Germinal center (tissue), 1 donor: ENCODE data around the gene CDH13.

ENCODE experiments used
- DNase-seq: peaks from one replicate; pipeline ENCODE4 v3.0.0; 2012; ENCODE audit warnings: mixed read lengths, low spot score

CDH13 gene

DNA sequence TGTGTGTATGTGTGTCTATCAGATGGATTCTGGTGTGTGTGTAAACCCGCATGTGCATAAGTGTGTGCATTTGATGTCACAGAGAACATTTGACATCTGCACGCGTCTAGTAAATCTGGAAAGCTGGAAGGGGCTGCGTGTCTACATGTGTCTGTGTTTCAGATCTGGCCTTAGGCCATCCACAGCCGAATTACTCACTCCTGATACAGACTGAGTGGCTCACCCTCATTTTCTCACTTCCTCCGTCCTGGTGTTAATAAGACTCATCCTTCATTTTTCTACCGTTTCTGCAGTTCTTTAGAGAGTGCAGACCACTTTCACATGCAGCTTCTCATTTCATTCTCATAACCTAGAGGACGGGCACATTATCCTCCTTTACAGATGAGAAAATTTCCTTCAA, 491.6 kb downstream of the CDH13 start:
- DNase-seq, result no peak

DNA sequence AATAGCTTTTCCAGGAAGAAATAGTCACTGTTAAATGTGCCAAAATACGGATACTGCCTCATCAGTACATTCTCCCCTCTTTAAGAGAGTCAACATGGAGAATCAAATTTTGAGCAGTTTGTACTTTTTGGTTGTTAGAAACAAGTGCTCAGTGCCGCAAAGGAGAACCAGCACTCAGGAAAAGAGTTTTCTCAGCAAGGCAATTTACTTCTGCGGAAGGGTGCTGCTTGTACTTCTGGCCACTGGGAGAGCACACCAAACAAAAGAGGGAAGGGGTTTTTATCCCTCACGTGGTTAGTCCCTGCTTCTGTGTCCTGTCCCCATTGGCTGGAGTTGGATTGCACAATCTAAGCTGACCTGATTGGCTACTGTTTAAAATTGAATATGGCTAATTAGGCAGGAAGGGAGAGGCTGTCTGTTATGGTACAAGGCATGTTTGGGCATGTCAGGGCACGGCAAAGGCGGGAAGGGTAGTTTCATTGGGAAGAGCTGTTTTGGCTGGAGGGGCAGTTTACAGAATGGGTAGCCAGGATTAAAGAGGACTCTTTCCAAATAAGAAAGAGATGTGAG, 499.3 kb downstream of the CDH13 start:
- DNase-seq, result no peak

DNA sequence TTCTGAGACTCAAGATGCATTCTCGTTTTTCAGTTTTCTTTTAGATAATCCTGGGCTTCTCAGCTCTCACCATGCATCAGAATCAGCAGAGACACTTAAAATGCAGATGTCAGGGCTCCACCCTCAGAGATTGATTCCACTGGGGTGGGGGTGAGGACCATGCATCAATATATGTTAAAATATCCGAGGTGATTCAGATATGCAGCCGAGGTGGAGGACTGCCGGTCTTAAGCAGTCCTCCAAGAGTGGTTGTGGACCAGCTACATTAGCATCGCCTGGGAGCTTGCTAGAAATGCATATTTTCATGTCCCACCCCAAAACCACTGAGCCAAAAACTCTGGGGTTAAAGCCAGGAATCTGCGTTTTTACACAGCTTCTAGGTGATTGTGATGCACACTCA, 501.3 kb downstream of the CDH13 start:
- DNase-seq, result no peak

DNA sequence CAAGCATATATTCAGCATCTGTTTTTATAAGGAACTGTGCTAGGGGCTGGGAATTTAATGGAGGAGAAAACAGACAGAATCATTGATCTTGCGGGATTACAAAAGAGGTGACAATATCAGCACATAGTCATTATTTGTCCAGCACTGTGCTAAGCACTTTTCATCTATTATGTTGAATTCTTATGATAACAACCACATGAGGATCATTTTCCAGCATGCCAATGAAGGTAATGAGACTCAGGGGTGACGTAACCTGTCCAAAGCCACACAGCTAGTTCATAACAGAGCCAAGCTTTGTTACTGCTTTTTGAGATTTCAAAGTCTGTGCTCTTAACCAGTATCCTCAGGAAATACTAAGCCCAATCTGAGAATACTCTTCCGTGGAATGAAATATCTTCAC, 503.3 kb downstream of the CDH13 start:
- DNase-seq, result no peak

DNA sequence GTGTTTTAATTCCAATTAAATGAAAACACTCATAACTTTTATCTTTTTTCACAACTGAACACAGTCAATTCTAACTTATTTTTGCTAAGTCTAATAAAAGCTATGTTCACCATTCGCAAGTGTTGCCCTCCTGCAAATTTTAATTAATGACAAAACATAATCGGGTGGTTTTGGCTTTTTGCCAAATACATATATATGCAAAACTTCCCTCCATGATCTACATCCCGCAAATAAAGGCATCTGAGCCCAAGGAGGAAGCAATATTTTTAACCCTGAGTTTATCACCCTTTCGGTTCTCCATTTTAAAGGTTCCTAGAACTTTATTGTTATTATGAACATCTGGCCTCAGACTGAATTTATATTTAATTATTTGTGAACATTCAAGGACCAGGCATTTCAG, 507.9 kb downstream of the CDH13 start:
- DNase-seq, result no peak

DNA sequence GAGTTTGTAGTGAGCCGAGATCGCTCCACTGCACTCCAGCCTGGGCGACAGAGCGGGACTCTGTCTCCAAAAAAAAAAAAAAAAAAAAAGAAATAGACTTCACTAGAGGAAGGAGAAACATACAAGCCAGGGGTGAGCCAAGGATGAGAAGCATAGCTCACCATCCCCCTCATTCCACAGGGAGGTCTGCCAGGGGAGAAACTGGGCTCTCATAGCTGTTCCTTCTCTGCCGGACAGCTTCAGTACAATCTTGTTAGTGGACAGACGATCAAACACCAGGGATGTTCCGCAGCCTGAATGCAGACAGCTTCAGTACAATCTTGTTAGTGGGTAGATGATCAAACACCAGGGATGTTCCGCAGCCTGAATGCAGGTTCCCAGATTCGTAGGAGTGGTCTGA, 509.6 kb downstream of the CDH13 start:
- no peak for DNase-seq

DNA sequence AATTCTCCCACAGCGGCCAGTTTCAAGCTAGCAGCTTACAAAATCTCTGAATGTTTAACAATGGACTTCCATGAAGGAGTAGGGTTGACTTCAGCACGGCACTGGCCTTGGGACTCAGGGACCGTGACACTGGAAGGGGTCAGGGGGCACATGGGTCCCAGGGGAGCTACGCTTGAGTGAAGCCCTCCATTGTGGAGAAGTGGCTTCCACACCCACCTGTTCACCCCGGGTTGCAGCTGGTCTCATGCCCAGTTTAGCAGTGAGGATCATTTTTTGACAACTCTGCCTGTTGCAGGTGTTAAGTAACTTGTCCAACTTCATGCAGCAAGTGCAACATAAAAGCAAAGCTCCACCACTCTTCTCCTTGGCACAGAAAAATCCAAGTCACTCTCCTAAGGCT, 510.2 kb downstream of the CDH13 start:
- no peak for DNase-seq

DNA sequence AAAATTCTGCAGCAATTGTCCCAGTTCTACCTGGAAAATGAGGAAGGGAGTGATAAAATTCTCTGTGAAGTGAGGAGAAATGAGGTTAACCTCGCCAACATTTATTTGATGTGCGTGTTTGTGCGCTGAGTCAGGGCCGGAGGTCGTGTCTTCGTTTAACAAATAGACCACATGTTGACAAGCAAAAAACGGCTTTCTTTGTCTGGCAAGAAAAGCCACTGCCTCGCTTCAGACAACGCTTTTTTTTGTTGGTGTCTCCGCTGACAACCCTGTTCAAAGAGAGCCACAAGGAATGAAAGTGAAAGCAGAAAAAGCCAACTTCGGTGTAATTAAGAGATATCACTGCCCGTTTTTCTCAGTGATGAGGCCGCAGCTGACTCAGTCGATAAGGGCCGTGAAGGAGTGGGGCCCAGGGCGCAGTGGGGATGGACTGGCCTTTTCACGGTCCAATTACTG, 510.6 kb downstream of the CDH13 start:
- no peak for DNase-seq

DNA sequence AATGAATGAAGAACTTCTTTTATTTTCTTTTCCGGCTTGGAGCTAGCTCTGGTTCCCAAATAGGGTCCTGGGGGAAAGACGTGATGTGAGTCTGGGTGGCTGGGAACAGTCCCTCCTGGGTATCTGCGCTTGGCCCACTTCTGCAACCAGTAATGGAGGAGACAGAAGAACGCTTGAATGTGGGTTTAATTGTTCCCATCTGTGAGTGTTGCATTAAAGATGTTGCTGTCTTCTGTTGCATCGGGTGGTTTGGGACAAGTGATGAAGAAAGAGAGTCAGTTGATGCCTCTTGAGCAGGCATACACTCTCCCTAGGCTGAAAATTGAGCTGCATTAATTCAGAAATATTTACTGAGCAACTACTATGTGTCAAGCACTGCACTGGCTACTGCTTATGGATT, 511.1 kb downstream of the CDH13 start:
- no peak for DNase-seq

DNA sequence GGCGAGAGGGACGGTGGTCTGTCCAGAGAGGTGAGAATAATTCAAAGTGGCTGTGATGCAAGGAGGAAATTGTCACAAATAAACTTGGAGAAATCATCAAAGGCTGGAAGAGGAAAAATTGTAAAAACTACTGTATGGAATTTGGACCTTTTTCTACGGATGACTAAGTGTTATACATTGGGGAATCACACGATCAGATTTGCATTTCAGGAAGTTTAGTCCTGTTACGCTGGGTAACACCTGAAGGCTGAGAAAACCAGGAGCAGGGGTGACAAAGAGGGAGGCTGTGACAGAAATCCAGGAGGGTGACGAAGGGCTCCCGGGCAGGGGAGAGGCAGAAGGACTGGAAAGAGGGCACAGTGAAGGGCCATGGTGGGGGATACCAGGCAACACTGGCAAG, 511.7 kb downstream of the CDH13 start:
- no peak for DNase-seq

DNA sequence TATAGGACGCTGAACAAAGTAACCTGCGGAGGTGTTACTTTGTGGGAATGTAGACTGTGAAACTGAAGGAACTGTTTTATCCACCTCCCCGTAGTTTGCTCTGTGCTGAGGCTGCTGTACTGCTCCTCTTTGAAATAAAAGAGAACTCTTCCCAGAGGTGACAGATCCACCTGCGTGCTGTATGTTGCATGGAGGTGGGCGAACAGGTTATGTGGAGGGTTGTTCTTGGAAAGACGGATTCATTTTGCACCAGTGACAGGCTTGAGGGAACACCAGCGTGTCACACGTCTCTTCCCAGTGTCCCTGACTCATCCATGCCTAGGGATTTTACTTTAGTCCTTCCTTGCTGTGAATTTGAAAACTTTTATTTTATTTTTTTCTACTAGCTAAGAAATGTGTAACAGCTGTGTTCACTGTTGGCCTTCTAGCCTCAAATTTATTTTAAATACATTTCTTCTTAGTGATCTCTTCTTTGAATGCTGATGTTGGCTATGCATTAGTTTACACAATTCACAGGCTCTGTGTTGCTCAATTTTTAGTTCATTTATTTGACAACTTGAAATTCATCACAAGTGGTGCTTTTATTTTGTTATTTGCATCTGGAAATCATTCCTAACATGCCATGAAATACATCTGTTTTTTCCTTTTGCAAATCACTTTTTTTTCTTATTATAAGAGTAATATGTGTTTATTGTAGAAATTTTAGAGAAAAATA, 512.4 kb downstream of the CDH13 start:
- DNase-seq, result no peak

DNA sequence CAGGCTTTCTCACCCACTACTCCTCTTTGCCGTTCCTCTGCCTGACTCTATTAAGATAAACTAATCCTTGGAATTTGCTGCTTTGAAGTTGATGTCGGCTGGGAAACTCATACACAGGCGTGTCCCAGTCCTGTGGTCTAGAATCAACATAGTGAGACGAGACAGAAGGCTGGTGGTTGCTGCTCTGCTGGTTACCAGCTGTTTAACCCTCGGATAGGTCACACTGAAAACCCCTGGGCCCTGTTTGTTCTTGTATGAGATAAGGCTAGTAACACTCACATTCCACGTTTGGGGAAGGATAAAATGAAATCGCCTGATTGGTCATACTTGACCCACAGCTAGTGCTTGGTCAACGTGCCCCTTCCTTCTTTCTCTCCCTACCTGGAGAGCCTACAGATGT, 517.0 kb downstream of the CDH13 start:
- DNase-seq, result no peak

DNA sequence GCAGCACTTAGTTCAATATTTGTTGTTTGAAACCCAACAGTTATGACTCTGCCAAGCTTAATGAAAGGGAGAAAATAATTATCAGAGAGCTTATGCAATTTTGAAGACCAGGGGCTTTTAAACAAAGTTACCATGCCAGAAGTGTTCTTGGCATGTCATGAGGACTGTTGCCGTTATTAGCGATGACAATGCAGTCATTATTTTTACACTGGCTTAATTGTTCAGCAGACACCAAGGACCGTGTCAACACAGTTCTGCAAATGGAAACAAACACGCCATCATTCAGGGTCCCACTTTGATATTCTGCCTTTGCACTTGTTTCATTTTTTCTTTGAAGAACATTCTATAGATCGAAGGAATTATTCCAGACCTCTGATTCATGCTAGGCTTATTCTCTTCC, 518.5 kb downstream of the CDH13 start:
- no peak for DNase-seq

DNA sequence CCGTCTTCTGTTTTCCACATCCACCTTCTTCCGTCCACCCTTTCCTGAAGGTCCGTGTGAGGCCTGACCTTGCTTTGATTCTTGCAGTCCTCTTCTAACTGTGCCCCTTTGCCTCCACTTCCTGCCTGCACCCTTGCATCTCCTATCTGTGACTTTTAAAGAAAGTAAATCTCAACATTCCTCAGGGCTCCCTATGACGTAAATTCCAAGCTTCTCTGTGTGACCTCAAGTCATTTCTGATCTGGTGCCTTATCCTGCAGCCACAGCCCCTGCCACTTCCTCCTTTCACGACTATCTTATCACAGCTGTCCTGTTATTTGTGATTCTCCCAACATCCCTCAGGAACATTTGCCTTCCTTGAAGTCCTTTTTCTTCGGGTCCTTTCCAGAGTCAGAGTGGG, 520.5 kb downstream of the CDH13 start:
- DNase-seq, result no peak

DNA sequence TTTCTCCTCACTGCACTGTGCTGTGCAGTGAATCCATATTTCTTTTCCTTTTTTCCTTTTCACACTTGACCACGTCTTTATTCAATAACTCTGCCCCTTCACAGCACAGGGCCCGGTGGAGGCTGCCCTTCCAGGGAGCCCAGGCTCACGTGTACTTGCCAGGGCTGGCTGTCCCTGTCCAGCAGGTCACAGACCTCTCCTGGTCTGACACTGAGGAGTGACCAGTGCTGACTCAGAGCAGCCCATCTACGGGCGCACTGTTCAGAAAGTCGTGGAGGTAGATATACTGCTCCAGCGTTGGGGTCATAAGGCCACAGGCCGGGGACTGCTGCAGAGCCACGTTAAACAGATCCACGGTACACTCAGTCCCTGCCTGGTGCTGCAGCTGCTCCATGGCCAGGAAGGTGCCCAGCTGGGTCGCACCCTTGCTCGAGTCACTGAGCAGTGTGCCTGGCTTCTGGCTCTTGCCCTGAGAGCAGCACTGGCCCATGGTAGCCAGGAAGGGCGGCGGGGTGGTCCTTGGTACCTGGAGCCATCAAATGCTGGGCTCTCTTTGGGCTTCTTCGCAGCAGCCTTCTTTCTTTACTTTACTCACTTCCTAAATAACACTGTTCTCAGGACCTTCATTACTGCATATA, 531.7 kb downstream of the CDH13 start:
- no peak for DNase-seq

DNA sequence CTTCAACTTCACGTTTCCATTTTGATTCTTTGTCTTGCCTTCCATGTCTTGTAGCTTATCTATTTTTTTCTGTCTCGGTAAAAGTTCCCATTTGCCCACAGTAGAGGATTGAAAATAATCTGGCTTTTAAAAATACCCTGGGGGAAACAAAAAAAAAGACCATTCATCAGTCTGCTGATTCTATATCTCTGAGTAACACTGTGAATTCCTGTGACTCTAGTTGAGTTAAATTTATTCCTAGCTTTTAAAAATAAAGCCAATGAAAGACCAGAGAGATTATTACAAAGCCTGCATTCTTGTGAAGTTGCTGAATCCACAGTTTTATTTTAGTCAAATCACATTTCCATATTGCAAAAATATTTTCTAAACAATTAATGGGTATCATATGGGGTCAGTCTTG, 532.3 kb downstream of the CDH13 start:
- DNase-seq, result no peak

DNA sequence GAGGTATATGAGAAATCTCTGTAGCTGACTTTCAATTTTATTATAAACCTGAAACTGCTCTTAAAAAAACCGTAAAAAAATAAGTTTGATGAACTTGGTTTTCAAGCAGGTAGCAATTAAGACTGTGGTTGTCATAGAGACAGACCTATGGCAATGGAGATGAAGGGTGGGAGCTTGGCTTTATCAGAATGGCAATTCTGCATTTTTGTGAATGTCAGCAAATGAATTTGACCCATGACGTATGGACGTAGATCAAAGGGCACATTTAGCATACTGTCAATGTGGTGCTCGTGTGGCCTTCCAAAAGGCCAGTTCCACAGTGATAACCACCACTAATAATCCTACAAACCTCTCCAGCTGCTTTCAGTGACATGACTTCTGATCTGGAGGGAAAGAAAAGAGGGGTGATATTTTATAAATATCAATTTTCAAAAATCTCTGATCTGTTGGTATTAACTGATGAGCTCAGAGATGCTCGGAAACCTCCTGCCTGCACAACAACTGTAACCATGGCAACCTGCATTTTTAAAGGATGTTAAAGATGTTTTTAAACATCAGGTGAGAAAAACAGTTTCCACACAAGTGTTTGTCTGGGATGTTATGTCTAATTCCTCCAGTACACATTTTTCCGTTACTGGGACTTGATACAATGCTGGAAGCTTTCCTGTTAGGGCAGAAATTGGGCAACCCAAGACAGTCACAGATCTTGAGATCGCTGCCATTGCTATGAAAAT, 533.7 kb downstream of the CDH13 start:
- DNase-seq, result no peak

DNA sequence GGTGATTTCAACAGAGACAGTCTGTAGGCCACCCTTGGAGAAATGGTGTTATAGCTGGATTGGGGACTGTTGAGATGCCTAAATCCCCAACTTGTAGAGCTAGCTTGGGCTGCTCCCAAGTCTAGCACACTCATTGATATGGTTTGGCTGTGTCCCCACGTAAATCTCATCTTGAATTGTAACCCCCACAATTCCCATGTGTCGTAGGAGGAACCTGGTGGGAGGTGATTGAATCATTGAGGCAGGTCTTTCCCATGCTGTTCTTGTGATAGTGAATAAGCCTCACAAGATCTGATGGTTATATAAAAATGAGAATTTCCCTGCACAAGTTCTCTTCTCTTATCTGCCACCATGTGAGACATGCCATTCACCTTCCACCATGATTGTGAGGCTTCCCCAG, 536.0 kb downstream of the CDH13 start:
- DNase-seq, result no peak

DNA sequence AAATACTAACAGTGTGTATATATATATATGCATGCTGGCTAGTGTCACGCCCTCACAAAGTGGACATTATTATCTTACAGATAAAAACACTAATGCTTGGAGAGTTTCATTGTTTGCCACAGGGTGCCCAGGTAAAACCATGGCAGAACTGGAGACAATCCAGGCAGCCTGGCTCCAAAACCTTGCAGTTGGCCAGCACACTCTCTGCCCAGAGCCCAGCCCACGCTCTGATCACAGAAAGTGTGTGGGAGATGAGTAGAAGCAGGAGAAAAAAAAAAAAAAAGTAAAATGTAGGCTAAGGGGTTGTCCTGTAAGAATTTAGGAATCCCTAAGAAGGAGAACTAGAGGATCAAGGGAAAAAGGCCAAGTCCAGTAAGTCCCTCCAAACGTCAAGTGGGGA, 538.0 kb downstream of the CDH13 start:
- DNase-seq, result no peak

DNA sequence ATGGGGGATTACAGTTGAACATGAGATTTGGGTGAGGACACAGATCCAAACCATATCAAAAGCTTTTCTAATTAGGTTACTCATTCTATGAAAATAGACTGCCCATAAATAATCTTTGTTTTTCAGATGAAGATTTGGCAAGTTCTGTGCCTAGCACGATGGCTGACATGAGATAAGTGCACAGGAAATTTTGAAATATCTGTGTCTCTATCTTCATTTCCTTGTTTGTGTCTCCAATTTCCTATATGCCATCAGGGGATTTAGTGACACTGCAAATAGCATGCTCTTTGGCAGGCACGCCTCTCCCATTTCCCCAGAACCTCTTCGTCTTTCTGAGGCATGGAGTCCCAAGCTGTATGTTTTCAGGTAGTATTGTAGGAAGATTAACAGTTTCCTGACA, 544.6 kb downstream of the CDH13 start:
- DNase-seq, result no peak

DNA sequence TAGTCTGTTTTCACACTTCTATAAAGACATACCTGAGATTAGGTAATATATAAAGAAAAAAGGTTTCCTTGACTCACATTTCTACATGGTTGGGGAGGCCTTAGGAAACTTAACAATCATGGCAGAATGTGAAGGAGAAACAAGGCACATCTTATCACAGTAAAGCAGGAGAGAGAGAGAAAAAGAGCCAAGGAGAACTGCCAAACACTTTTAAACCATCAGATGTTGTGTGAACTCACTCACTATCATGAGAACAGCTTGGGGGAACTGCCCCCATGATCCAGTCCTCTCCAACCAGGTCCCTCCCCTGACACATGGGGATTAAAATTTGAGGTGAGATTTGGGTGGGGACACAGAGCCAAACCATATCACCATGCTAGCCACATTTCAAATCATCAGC, 547.9 kb downstream of the CDH13 start:
- no peak for DNase-seq

DNA sequence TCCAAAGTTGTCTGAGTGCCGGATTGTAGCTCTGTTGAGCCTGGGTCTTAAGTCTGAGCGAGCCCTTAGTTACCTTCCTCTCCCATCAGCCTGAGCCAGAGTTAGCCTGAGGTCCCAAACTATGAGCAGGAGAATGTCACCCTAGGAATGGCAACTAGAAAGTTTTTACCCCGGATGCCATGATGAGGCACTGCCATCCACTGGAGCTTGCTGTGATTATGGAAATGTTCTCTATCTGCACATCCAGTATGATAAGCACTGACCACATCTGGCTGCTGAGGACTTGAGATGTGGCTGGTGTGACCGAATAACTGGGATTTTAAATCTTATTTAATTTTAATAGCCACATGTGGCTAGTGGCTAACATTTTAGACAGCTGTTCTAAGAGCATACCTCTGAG, 550.0 kb downstream of the CDH13 start:
- DNase-seq, result no peak

DNA sequence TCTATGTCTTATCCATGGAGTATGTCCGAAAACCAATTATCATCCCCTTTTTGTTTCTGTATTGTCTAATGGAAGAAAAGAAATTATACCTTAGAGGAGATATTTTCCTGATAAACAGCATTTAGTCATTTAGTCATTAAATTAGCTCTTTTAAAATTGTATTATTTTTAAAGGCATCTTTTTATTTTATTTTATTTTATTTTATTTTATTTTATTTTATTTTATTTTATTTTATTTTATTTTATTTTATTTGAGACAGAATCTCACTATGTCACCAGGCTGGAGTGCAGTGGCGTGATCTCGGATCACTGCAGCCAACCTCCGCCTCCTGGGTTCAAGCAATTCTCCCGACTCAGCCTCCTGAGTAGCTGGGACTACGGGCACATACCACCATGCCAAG, 559.1 kb downstream of the CDH13 start:
- no peak for DNase-seq
